Loucy (cell line): ENCODE results near the gene CSNK2A2.

ENCODE experiments used
- H2AFZ ChIP-seq: fragments of 200-600 bp; sonication (generic); 2 replicates; pipeline ENCODE4 v1.6.0; 2016; ENCODE audit warnings: antibody characterized with exemption, mild to moderate bottlenecking, low read length, moderate library complexity
- H3F3A ChIP-seq: fragments of 200-600 bp; 2 replicates; pipeline ENCODE4 v1.6.0; 2016; ENCODE audit warnings: antibody characterized with exemption, low read depth, mild to moderate bottlenecking
- H3K27me3 ChIP-seq: fragments of 200-600 bp; sonication (generic); 2 replicates; pipeline ENCODE4 v1.6.1; 2014; ENCODE audit warnings: low read length, mild to moderate bottlenecking; ENCODE audit not compliant: insufficient read depth, poor library complexity, severe bottlenecking
- H3K36me3 ChIP-seq: fragments of 200-600 bp; sonication (generic); 2 replicates; pipeline ENCODE4 v1.6.1; 2016; ENCODE audit warnings: low read length; ENCODE audit not compliant: insufficient read depth
- H3K4me1 ChIP-seq: fragments of 200-600 bp; sonication (generic); 2 replicates; pipeline ENCODE4 v1.5.1; 2014; ENCODE audit warnings: low read length, mild to moderate bottlenecking; ENCODE audit not compliant: insufficient read depth, poor library complexity, severe bottlenecking
- H3K4me2 ChIP-seq: fragments of 200-600 bp; sonication (generic); 2 replicates; pipeline ENCODE4 v1.6.0; 2014; ENCODE audit warnings: antibody characterized with exemption, low read length, low read depth, mild to moderate bottlenecking; ENCODE audit not compliant: poor library complexity, severe bottlenecking
- H3K4me3 ChIP-seq: fragments of 200-600 bp; sonication (generic); 2 replicates; pipeline ENCODE4 v1.5.1; 2014; ENCODE audit warnings: low read length, mild to moderate bottlenecking, mixed read lengths; ENCODE audit not compliant: poor library complexity, severe bottlenecking
- H3K79me2 ChIP-seq: fragments of 200-600 bp; sonication (generic); 2 replicates; pipeline ENCODE4 v1.6.1; 2014; ENCODE audit warnings: low read length; ENCODE audit not compliant: insufficient read depth
- H3K9ac ChIP-seq: fragments of 200-600 bp; sonication (generic); 2 replicates; pipeline ENCODE4 v1.6.0; 2014; ENCODE audit warnings: mild to moderate bottlenecking, low read depth, low read length, moderate library complexity; ENCODE audit not compliant: poor library complexity, severe bottlenecking
- H3K9me2 ChIP-seq: fragments of 200-600 bp; sonication (generic); replicated peaks from 2 replicates; pipeline ENCODE4 v1.6.1; 2016; ENCODE audit warnings: low read depth, low read length, mixed read lengths
- H3K9me3 ChIP-seq: fragments of 200-600 bp; sonication (generic); 2 replicates; pipeline ENCODE4 v1.6.1; 2014; ENCODE audit warnings: mild to moderate bottlenecking, antibody characterized with exemption, low read length, low read depth; ENCODE audit not compliant: insufficient read depth
- H4K20me1 ChIP-seq: fragments of 200-600 bp; sonication (generic); 2 replicates; pipeline ENCODE4 v1.6.0; 2014; ENCODE audit warnings: antibody characterized with exemption, low read length, mild to moderate bottlenecking; ENCODE audit not compliant: insufficient read depth, poor library complexity, severe bottlenecking
- CTCF ChIP-seq: fragments of 200-600 bp; sonication (generic); conservative IDR thresholded peaks from 2 replicates; pipeline ENCODE4 v1.5.1; 2014; ENCODE audit warnings: mild to moderate bottlenecking, antibody characterized with exemption, low read length
- EZH2phosphoT487 ChIP-seq: fragments of 200-600 bp; IDR thresholded peaks from 2 replicates; pipeline ENCODE4 v1.6.1; 2018; ENCODE audit warnings: antibody characterized with exemption, mild to moderate bottlenecking, moderate library complexity, borderline replicate concordance

The CSNK2A2 gene

GRCh38 chr16:58148099-58148498 is 49.8 kb downstream of the CSNK2A2 start:
- Histone ChIP-seq H3K9me2 (no peaks in the 10 kb centered on the region), H2AFZ (no peak overlapping the region), H3K36me3 (no peaks in the 10 kb centered on the region), H3K79me2 (no peaks in the 10 kb centered on the region), H3F3A (no peaks in the 10 kb centered on the region), H3K4me1 (no peaks in the 10 kb centered on the region), H3K9me3 (no peaks in the 10 kb centered on the region), H4K20me1 (no peaks in the 10 kb centered on the region), H3K4me2 (no peak overlapping the region), H3K4me3 (no peak overlapping the region), H3K27me3 (no peaks in the 10 kb centered on the region), H3K9ac (no peak overlapping the region)
- TF ChIP-seq EZH2phosphoT487: no peak
- no peak for TF ChIP-seq CTCF

- Histone ChIP-seq H3K4me3 (no peak overlapping the region), H3K9me2 (no peaks in the 10 kb centered on the region), H3K9me3 (peaks cover 6% of the 10 kb centered on the region; the same call in 1 of the 2 replicates), H4K20me1 (no peaks in the 10 kb centered on the region), H2AFZ (no peak overlapping the region), H3K27me3 (no peaks in the 10 kb centered on the region), H3K9ac (no peak overlapping the region), H3K36me3 (no peaks in the 10 kb centered on the region), H3F3A (no peaks in the 10 kb centered on the region), H3K79me2 (no peaks in the 10 kb centered on the region), H3K4me1 (no peaks in the 10 kb centered on the region), H3K4me2 (no peak overlapping the region)
- TF ChIP-seq EZH2phosphoT487: no peak
Observed at GRCh38 chr16:58138852-58139251, 59.1 kb downstream of the CSNK2A2 start.

DNA sequence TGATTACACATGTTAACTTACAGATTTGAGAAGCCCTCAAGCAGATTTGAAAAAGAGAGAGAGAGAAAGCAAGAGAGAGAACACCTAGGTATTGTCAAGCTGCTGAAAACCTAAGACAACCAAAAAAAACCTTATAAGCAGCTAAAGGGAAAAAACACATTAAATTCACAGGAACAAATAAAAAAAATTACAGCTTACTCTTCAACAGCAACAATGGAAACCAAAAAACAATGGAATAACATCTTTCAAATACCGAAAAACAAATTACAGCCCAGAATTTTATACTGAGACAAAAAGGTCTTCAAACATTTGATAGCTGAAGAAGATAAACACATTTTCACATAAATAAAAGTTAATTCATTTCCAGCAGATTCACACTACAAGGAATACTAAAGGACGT is 60.3 kb downstream of the CSNK2A2 start:
- H3K9ac ChIP-seq: no peak overlapping the region
- no peaks in the 10 kb centered on the region for H3K27me3 ChIP-seq
- H3F3A ChIP-seq: no peaks in the 10 kb centered on the region
- no peaks in the 10 kb centered on the region for H3K4me1 ChIP-seq
- no peaks in the 10 kb centered on the region for H3K9me2 ChIP-seq
- H3K4me3 ChIP-seq: no peak overlapping the region
- H3K9me3 ChIP-seq: peaks cover 6% of the 10 kb centered on the region; the same call in 1 of the 2 replicates
- H3K36me3 ChIP-seq: no peaks in the 10 kb centered on the region
- TF ChIP-seq CTCF: no peak
- no peak for TF ChIP-seq EZH2phosphoT487
- H3K4me2 ChIP-seq: no peak overlapping the region
- no peaks in the 10 kb centered on the region for H4K20me1 ChIP-seq
- H3K79me2 ChIP-seq: no peaks in the 10 kb centered on the region
- H2AFZ ChIP-seq: no peak overlapping the region
